Measurements from ENCODE around the gene PLEKHA7. TPM values are rescaled to one million over a fixed set of nuclear protein-coding genes. Genes with fewer than 3 reads are reported as not detected.
"Not testable (repeated sequence)": the region's sequence is repeated elsewhere in the genome, so short reads cannot be mapped to it uniquely, and the experiment has no call there.

Gene PLEKHA7
- polyA plus RNA-seq, 3 donors: 46.5 to 58.2 (median 51.1) TPM

DNA sequence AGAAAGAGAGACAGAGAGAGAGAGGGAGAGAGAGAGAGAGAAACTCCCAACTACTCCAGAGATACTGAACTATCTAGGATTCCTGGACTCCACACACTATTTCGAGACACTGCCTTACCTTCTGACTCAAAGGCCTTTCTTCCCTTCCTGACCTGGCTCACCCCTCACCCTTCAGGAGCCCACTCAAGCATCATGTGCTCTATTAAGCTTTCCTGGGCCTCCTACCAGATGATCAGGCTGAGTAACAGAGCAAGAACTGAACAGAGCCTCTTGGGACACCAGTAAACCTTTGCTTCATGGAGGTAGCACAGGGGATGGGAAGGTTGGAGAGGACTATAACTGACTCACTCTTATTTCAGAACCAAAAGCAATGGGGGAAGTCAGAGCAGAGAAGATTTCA is 31.4 kb downstream of the PLEKHA7 start:
- no peak for DNase-seq (ENCODE audit: extremely low read depth in 1 of 11, low read depth in 9 of 11, low spot score in 4 of 11)

DNA sequence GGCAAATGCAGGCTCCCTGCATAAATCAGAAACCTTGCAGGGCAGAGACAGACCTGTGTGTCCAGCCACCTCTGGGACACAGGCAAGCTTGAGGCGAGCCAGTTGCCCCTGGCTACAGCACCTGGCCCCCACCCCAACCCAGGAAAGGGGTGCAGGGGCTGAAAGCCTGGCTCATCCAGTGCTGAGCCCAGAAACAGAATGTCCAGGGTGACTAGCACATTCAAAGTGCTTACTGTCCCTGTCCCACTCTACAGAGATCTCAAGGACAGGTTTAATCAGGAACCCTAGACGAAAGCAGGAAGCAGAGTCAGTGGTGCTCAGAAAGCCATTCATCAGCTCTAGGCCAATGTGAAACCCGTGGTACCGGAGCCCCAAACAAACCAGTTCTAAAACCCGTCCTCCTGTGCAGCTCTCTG is 31.9 kb downstream of the PLEKHA7 start:
- peak in 1 of 11 donors; percentile 16 for DNase-seq (ENCODE audit: extremely low read depth in 1 of 11, low read depth in 9 of 11, low spot score in 4 of 11)

DNA sequence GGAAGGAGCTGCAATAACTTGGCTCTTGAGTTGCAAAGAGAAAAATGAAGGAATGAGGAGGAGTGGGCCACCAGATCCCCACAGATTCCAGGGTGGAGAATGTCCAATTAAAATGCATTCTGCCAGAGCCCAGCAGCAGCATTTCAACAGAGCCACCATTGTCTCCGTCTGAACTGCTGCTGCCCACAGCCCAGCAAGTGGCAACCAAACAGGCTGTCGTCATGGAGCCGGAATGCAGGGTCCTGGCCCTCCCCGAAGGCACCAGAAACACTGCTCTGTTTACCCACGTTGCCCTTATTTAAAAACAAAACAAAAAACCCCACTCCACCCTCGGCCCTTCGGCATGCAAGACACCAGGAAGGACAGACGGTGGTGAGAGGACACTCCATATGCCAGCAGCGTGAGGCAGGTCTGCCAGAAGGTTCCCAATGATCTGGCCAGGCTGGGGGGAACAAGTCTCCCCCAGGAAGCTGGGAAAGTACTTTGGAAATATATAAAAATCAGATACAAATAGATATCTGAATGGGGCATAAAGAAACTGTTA is 32.5 kb downstream of the PLEKHA7 start:
- DNase-seq (ENCODE audit: extremely low read depth in 1 of 11, low read depth in 9 of 11, low spot score in 4 of 11): peak in 3 of 11 donors; percentile 33 to 48 (median 43)

DNA sequence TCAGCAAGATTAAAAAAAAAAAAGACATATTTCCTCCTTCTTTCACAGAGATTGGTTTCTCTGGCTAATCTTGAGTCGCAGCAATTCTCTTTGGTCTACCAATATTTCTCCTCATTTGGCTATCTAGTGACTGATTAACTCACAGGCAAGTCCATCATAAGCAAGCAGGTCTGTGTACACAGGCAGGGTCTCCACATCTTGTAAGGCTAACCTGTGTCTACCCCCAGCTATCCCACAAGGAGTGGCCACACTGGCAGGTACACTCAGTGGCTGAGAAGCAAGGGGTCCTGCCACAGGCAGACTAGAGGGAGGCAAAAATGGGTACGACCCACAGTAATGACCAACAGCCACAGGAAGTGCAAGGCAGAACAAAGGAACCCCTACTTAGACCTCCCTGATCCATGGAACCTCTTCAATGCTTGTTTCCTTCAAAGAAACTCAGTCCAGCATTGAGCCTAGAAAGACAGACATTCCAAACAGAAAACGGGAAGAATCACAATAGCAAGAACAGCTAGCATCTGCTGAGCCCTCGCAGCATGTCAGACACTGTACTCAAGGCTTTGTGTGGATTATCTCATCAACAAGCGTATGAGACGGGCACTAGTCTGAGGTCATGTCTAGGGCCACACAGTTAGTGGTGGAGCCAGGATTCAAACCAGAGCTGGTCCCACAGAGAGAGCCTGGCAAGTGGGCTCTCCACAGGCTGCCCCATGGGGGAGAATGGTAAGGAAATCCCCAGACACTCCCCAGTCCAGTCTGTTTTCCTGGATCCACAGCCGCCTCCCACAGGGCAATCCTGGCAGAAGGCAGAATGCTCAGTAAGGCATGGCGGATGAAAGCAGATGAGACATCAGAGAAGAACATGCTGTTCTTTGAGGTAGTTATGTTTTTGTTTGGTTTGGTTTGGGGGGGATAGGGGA is 34.3 kb downstream of the PLEKHA7 start:
- DNase-seq (ENCODE audit: extremely low read depth in 1 of 11, low read depth in 9 of 11, low spot score in 4 of 11): no peak

DNA sequence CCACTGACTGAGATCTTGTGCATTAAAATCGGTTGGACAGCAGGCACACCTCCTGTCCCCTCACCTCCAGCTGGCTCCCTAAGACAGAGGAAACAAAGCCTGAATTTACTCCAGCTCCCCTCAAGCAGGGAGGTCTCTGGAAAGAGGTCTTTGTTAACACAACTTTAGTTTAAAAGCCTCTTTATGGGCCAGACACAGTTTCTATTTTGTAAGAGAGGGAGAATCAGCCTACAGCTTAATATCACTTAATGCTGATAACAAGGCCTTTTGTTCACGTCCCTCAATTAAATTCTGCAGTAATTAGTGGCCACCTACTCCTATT is 36.3 kb downstream of the PLEKHA7 start:
- no peak for DNase-seq (ENCODE audit: extremely low read depth in 1 of 11, low read depth in 9 of 11, low spot score in 4 of 11)

DNA sequence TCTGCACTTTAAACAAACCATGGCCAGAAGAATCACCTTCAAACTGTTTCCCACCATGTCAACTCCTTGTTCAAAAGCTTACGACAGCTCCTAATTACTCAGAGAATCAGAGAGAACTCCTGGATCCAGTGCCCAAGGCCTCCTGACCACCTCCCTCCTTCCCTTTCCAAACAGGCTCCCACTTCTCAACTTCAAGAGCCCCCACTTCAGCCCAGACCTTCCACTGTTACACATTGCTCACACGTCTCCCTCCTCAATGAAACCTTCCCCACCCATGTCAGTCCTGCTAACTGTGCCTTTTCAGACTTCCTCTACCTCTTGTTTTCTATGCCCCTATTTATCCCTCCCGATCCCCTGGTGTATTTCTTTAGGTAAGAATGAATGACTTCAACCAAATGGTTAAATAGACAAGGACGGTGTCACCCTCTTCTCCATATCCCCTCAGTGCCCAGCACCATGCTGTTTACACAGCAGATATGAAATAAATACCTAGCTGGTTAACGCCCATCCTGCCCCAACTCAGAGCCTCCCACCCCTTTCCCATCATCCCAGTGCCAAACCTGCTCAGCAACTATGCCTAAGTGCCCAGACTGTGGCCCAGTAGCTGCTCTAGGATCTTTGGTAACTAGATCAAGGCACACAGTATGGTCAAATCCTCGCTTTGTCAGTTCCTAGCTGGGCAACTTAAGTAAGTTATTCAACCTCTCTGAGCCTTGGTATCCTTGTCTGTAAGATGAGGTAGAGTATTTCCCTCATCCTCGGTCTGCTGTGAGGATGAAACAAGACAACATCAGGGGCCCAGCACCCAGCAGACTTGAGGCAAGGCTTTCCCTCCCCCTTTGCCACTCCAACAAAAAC is 36.8 kb downstream of the PLEKHA7 start:
- no peak for DNase-seq (ENCODE audit: extremely low read depth in 1 of 11, low read depth in 9 of 11, low spot score in 4 of 11)

DNA sequence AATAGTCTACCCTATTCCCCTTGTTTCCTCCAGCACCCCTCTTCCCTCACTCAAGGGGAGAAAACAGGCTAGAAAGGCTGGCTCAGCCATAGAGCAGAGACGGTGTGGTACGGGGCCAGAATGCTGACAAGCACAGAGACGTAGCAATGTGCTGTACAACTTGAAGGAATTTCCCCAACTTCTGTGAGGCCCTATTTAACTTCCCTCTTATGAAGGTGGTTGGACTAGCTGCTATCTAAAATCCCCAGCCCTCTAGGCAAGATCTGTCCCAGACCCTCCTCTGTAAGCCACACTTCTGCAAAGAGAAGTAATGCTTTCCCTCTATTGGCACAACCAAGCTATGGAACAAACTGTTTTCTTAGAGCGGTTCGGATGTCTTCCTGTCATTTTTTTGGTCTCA is 37.8 kb downstream of the PLEKHA7 start:
- no peak for DNase-seq (ENCODE audit: extremely low read depth in 1 of 11, low read depth in 9 of 11, low spot score in 4 of 11)

DNA sequence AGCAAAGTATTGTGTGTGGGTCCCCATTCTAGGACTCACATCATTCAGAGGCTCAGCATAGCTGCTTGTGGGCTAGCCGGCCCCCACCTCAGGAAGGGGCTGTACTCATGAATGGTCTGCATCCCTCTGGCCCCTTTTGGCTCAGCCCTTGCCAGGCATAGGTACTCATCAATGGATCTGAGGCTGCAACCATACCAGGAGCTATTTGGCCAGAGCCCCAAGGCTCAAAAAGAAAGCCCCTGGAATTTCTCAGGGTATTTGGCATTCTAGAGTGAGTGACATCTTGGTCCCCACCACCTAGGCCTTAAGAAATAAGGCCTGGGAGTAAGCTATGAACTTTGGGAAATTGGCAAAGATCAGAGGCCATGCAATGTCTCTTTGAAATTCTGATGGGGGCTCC is 38.3 kb downstream of the PLEKHA7 start:
- DNase-seq (ENCODE audit: extremely low read depth in 1 of 11, low read depth in 9 of 11, low spot score in 4 of 11): no peak

DNA sequence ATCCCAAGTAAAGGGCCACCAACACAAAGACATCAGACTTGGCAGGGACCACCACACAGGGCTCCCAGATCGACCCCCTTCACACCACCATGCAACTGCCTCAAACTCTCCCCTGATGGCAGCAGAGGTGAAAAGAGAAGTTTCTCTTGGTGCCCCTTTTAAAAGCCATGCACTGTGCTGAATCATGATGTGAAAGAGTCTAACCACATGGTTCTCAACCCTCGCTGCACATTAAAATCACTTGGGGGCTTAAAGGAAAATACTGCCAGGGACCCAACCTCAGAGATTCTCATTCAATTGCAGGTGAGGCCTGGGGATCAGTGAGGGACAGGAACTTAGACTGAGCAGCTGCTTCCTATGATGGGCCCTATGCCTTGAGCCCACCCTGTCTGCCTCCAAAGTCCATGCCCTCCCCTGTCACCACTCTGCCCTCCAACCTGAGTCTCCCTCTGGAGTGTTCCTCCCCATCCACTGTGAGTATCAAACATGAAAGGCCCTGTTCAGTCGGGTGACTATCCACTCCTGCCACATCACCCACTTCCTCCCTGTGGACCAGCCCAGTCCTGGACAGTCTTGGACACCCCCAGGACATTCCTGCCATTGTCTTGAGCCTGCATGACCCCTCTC is 40.8 kb downstream of the PLEKHA7 start:
- no peak for DNase-seq (ENCODE audit: extremely low read depth in 1 of 11, low read depth in 9 of 11, low spot score in 4 of 11)

DNA sequence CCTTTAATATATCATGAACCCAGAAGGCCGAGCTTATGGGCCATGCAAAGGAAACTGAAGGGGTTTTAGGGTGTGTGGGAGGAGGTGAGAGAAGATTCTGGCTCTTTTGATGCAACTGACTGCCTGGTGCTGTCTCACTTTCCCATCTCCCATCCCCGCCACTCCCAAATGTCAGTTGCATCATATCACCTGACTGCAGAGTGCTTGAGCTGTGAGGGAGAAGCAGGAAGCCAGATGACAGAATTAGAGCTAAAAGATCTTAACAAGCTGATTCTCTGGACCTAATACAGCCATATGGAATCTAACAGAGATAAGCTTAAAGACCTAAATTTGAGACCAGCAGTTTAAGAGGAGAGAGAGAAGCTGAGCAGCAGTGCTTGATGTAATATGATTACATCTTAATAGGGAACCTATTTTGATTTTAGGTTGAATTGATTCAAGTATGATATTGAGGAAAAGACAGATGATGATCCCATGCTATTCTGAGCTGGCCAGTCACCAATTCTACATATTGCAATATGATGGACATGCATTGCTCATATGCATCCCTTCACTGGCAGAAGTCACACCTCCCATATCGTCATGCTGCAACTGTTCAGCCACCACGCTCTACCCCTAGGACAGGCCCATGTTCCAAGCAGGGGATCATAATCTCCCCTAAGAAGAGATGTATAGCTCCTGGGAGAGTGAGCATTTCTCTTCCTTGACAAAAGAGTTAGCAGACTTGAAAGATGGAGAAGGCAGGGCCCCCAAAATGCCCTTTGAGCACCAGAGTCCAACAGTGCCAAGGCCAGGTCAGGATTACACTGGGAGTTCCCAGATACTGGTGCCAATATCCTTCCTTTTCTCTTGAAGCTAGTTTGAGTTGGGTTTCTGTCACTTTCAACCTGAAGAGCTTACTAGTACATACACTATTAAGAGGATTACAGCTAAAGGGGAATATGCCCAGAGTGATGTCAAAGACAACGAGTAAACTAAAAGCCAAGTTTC is 44.9 kb downstream of the PLEKHA7 start:
- DNase-seq (ENCODE audit: extremely low read depth in 1 of 11, low read depth in 9 of 11, low spot score in 4 of 11): no peak

DNA sequence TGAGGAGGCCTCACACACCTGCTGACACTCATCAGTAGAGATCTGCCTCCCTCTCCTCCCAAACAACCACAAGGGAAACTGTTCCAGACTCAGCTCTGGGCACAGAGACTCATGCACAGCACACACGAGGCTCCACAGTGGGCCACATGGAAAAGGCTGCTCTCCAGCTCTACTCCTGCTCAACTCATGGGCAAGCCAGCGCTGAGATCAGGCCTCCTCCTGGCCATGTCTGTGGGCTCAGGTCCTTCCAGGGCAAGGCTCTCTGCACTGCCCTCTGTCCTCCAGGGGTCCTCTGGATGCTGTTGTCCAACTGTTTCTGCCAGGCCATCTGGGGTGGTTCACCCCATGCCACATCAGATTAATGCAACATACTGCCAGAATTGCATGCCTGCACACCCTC is 46.0 kb downstream of the PLEKHA7 start:
- DNase-seq (ENCODE audit: extremely low read depth in 1 of 11, low read depth in 9 of 11, low spot score in 4 of 11): no peak

DNA sequence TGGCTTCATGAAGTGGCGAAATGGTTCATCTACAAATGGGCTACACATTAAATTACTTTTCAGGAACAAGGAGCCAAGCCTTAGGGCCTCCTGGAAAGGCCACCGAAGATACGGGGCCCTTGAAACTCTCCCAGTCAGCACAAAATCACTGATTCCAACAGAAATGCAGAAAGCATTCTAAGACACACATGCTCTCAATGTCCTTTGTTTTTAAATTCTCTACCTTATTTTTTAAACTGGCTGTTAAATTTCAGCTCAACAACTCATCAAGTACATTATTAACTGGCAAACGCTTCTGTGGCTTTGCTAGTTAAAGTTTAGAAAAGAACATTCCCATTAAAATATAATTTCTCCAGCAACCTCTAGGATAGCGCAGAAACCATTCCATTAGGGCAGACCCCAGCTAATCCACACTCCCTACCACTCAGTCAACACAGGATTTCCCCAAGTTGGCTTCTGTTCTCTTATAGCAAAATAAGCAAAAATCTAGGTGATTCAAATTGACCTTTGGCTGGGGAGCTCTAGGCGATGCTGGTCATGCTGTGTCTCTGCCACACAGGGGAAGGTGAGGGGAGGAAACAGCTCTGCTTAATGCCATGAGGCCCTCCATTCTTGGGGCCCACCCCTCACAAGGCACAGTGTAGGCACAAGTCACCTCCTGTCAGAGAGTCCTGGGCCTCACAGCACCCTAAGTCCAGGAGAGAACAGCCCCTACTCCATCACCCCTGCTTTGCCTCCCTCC is 47.1 kb downstream of the PLEKHA7 start:
- DNase-seq (ENCODE audit: extremely low read depth in 1 of 11, low read depth in 9 of 11, low spot score in 4 of 11): no peak

DNA sequence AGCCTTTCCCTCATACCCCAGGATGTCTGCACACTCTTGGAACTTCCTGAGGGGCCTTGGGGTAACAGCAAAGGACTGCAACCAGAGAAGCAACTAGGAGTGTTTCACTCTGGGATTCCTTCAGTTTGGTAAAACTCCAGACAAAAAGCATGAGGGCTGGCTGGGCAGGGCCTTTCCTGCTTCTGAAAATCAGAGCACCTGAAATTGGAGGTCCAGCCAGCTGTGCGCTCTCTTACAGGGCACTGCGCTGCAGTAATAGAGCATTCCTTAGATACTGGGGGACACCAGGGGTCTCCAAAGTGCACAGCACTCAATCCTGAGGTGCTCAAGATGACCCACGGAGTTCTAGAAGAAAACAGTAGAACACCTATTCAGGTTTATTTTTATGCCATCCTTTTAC is 49.7 kb downstream of the PLEKHA7 start:
- no peak for DNase-seq (ENCODE audit: extremely low read depth in 1 of 11, low read depth in 9 of 11, low spot score in 4 of 11)

DNA sequence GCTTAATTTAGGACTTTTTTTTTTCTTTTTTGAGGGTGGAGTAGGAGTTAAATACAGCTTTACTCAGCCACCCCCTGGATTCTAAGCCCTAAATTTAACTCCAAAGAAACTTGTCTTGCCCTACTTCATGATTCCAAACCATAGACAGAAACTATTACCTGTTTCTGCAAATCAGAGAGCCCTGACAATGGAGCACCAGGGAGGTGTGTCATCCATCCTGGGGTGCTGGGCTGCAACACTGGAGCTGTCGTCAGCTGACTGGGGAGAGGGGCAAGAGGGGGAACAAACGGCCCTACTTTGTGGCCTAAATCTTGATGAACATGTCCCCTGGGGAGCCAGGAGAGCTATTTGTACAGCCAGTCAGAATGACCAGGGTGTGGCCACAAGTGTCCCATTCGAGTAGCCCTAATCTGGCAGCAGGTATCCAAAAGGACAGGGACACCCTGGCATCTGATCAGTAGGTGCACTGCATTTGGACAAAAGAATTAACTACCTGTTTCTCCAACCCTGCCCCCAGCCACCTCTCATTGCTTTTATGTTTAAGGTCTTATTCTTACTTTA is 50.8 kb downstream of the PLEKHA7 start:
- DNase-seq (ENCODE audit: extremely low read depth in 1 of 11, low read depth in 9 of 11, low spot score in 4 of 11): no peak

DNA sequence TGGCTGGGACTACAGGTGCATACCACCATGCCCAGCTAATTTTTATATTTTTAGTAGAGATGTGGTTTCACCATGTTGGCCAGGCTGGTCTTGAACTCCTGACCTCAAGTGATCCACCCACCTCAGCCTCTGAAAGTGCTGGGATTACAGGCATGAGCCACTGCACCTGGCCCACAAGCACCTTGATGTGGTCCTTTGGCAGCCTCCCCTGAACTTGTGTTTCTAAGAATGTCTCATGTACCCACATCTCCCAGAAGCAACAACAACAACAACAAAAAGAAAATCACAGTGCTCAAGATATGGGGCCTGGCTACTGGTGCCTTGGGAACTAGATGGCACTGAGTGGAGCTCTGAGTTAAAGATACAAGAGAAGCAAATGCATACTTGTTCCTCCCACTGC is 51.6 kb downstream of the PLEKHA7 start:
- DNase-seq (ENCODE audit: extremely low read depth in 1 of 11, low read depth in 9 of 11, low spot score in 4 of 11): not testable (repeated sequence)

DNA sequence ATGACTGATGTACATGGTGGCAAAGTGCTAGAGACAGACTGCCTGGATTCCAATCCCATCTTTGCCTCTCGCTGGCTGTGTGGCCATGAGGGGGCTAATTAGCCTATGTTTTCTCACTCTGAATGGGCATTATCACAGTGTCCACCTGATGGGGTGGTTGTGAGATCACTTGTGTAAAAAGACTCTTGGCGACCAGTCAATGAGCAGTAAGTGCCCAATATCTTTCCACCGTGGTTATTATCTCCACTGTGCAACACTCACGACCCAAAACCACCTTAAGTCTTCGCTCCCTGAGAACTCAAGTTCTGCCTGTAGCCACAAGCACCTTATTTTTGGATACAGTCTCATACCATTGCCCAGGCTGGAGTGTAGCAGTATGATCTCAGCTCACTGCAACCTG is 52.1 kb downstream of the PLEKHA7 start:
- no peak for DNase-seq (ENCODE audit: extremely low read depth in 1 of 11, low read depth in 9 of 11, low spot score in 4 of 11)

DNA sequence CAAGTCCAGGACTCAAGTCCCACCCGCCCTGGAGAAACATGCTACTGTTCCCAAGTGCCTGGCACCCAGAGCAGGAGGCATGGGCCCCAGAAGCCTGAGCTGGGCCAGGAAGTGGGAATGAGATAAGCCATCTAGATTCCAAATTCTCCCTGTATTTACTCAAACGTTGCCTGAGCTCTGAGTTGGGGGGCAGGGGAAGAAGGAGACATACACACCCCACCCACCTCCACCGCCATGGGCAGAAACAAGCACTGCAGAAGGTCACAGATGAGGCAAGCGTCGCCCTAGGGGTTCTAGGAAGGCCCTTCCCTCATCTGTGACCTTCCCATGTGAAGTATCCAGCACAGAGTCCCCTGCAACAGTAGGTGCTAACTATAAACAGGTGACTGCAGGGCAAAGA is 54.0 kb downstream of the PLEKHA7 start:
- no peak for DNase-seq (ENCODE audit: extremely low read depth in 1 of 11, low read depth in 9 of 11, low spot score in 4 of 11)

Data from renal cortex interstitium (tissue), 11 donors.